Measurements from ENCODE around the gene PDCD2.

DNA sequence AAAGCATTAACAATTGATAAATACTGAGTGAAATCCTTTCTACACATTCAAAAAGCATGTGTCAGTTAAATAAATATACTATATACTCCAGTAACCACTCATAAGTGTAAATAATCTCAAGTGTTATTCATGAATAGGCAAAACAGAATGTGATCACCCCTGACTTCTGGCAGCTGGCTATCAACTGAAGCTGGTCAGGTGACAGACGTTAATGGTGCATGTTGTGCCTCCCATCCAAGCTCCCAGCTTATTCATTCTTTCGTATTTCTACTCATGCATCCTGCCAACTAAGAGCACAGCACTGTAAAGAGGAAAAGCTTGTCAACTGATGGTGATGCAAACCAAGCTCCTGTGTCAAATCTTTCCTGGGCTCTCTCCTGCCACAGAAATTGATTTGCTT, 39.0 kb downstream of the PDCD2 start:
- TF ChIP-seq, protein P1, sequence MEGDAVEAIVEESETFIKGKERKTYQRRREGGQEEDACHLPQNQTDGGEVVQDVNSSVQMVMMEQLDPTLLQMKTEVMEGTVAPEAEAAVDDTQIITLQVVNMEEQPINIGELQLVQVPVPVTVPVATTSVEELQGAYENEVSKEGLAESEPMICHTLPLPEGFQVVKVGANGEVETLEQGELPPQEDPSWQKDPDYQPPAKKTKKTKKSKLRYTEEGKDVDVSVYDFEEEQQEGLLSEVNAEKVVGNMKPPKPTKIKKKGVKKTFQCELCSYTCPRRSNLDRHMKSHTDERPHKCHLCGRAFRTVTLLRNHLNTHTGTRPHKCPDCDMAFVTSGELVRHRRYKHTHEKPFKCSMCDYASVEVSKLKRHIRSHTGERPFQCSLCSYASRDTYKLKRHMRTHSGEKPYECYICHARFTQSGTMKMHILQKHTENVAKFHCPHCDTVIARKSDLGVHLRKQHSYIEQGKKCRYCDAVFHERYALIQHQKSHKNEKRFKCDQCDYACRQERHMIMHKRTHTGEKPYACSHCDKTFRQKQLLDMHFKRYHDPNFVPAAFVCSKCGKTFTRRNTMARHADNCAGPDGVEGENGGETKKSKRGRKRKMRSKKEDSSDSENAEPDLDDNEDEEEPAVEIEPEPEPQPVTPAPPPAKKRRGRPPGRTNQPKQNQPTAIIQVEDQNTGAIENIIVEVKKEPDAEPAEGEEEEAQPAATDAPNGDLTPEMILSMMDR (IDR thresholded peaks at IDR 0.05) = no peak
- TF ChIP-seq POLR2A (IDR thresholded peaks at IDR 0.05; ENCODE audit: low read depth) (no peak), POLR2AphosphoS5 (IDR thresholded peaks at IDR 0.05) (no peak)

Measured in esophagus muscularis mucosa (tissue), 3 donors.